Measurements from ENCODE around the gene AIG1.

AIG1 gene

GRCh38 chr6:143264986-143265764 is 204.5 kb downstream of the AIG1 start:
- no peak overlapping the region for H3K4me2 ChIP-seq
- H3K9me3 ChIP-seq, result no peaks in the 10 kb centered on the region
- H3K9ac ChIP-seq, result no peak overlapping the region
- H3K4me1 ChIP-seq, result no peaks in the 10 kb centered on the region
- H3K27me3 ChIP-seq, result no peaks in the 10 kb centered on the region
- no peak overlapping the region for H3K27ac ChIP-seq
- H3K4me3 ChIP-seq, result no peak overlapping the region
- H3K36me3 ChIP-seq, result no peaks in the 10 kb centered on the region
- no peaks in the 10 kb centered on the region for H4K20me1 ChIP-seq
- no peak for TF ChIP-seq Cebpa-rat (IDR thresholded peaks at IDR 0.05)

- Histone ChIP-seq H3K4me3 (no peak overlapping the region), H3K4me1 (no peaks in the 10 kb centered on the region), H3K27ac (no peak overlapping the region), H3K9ac (no peak overlapping the region), H3K4me2 (no peak overlapping the region), H3K27me3 (no peaks in the 10 kb centered on the region), H3K9me3 (no peaks in the 10 kb centered on the region), H4K20me1 (no peaks in the 10 kb centered on the region), H3K36me3 (no peaks in the 10 kb centered on the region)
- no peak for TF ChIP-seq Cebpa-rat (IDR thresholded peaks at IDR 0.05)
Observed at GRCh38 chr6:143267760-143268159, 207.1 kb downstream of the AIG1 start.

GRCh38 chr6:143268439-143268838 is 207.8 kb downstream of the AIG1 start:
- TF ChIP-seq Cebpa-rat (IDR thresholded peaks at IDR 0.05), result no peak
- Histone ChIP-seq H3K36me3 (no peaks in the 10 kb centered on the region), H4K20me1 (no peaks in the 10 kb centered on the region), H3K27ac (no peak overlapping the region), H3K27me3 (no peaks in the 10 kb centered on the region), H3K4me3 (no peak overlapping the region), H3K9ac (no peak overlapping the region), H3K4me2 (no peak overlapping the region), H3K9me3 (no peaks in the 10 kb centered on the region), H3K4me1 (no peaks in the 10 kb centered on the region)

GRCh38 chr6:143270026-143270425 is 209.3 kb downstream of the AIG1 start:
- Histone ChIP-seq H3K27me3 (no peaks in the 10 kb centered on the region), H3K36me3 (no peaks in the 10 kb centered on the region), H3K4me1 (no peaks in the 10 kb centered on the region), H3K4me2 (no peak overlapping the region), H3K9me3 (no peaks in the 10 kb centered on the region), H3K9ac (no peak overlapping the region), H3K27ac (no peak overlapping the region), H3K4me3 (no peak overlapping the region), H4K20me1 (no peaks in the 10 kb centered on the region)
- TF ChIP-seq Cebpa-rat (IDR thresholded peaks at IDR 0.05), result no peak

GRCh38 chr6:143271024-143271423 is 210.3 kb downstream of the AIG1 start:
- Histone ChIP-seq H3K27me3 (no peaks in the 10 kb centered on the region), H3K4me1 (no peaks in the 10 kb centered on the region), H3K4me3 (no peak overlapping the region), H3K4me2 (no peak overlapping the region), H3K9ac (no peak overlapping the region), H4K20me1 (no peaks in the 10 kb centered on the region), H3K27ac (no peak overlapping the region), H3K9me3 (no peaks in the 10 kb centered on the region), H3K36me3 (no peaks in the 10 kb centered on the region)
- no peak for TF ChIP-seq Cebpa-rat (IDR thresholded peaks at IDR 0.05)

- Histone ChIP-seq H3K27me3 (no peaks in the 10 kb centered on the region), H3K4me2 (no peak overlapping the region), H3K9ac (no peak overlapping the region), H4K20me1 (no peaks in the 10 kb centered on the region), H3K27ac (no peak overlapping the region), H3K4me1 (no peaks in the 10 kb centered on the region), H3K36me3 (no peaks in the 10 kb centered on the region), H3K4me3 (no peak overlapping the region), H3K9me3 (no peaks in the 10 kb centered on the region)
- TF ChIP-seq Cebpa-rat (IDR thresholded peaks at IDR 0.05), result no peak
Observed at GRCh38 chr6:143276436-143276835, 215.7 kb downstream of the AIG1 start.

- H3K27ac ChIP-seq, result no peak overlapping the region
- no peak overlapping the region for H3K4me3 ChIP-seq
- H3K36me3 ChIP-seq, result no peaks in the 10 kb centered on the region
- H3K27me3 ChIP-seq, result no peaks in the 10 kb centered on the region
- no peaks in the 10 kb centered on the region for H3K4me1 ChIP-seq
- no peak overlapping the region for H3K4me2 ChIP-seq
- H3K9ac ChIP-seq, result no peak overlapping the region
- no peak for TF ChIP-seq Cebpa-rat (IDR thresholded peaks at IDR 0.05)
- no peaks in the 10 kb centered on the region for H3K9me3 ChIP-seq
- no peaks in the 10 kb centered on the region for H4K20me1 ChIP-seq
Observed at GRCh38 chr6:143279385-143279784, 218.7 kb downstream of the AIG1 start.

GRCh38 chr6:143283887-143284645 is 223.4 kb downstream of the AIG1 start:
- Histone ChIP-seq H3K9ac (no peak overlapping the region), H3K4me1 (no peaks in the 10 kb centered on the region), H3K36me3 (no peaks in the 10 kb centered on the region), H3K27me3 (no peaks in the 10 kb centered on the region), H4K20me1 (no peaks in the 10 kb centered on the region), H3K4me3 (no peak overlapping the region), H3K9me3 (no peaks in the 10 kb centered on the region), H3K27ac (no peak overlapping the region), H3K4me2 (no peak overlapping the region)
- no peak for TF ChIP-seq Cebpa-rat (IDR thresholded peaks at IDR 0.05)

GRCh38 chr6:143286251-143286795 is 225.6 kb downstream of the AIG1 start:
- Histone ChIP-seq H3K27me3 (no peaks in the 10 kb centered on the region), H3K9me3 (no peaks in the 10 kb centered on the region), H3K36me3 (no peaks in the 10 kb centered on the region), H3K4me1 (no peaks in the 10 kb centered on the region), H3K4me3 (no peak overlapping the region), H3K4me2 (no peak overlapping the region), H3K27ac (no peak overlapping the region), H3K9ac (no peak overlapping the region), H4K20me1 (no peaks in the 10 kb centered on the region)
- no peak for TF ChIP-seq Cebpa-rat (IDR thresholded peaks at IDR 0.05)

- Histone ChIP-seq H3K4me1 (no peaks in the 10 kb centered on the region), H3K9ac (no peak overlapping the region), H3K9me3 (no peaks in the 10 kb centered on the region), H3K4me2 (no peak overlapping the region), H3K27ac (no peak overlapping the region), H3K27me3 (no peaks in the 10 kb centered on the region), H3K4me3 (no peak overlapping the region), H3K36me3 (no peaks in the 10 kb centered on the region), H4K20me1 (no peaks in the 10 kb centered on the region)
- no peak for TF ChIP-seq Cebpa-rat (IDR thresholded peaks at IDR 0.05)
Observed at GRCh38 chr6:143288923-143289322, 228.2 kb downstream of the AIG1 start.

Measured in BLaER1 (cell line).